ENCODE measurements around the gene GPI.
A peak's percentile ranks its signal among the peaks of the same experiment; 100 is the strongest.

DNA sequence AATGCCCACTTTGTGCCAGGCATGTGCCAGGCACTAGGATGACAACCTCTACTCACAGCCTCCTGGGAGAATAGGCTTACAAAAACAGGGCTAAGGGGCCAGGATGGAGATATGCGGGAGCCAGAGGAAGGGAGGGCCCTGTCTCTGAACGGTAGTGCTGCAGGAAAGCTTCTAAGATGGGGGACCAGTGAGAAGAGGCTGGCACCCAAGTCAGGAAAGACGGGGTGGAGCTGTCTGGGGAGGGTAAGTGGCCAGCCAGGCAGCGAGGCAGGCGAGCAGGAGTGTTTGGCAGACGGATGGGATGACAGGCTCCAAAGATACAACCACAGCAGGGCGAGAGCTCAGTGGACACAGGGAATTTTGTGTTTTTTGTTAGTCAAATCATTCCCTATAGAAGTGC is 44.7 kb upstream of the GPI start:
- peak in 2 of 3 donors; percentile 13 to 45 for TF ChIP-seq POLR2AphosphoS5 (IDR thresholded peaks at IDR 0.05)
- TF ChIP-seq, protein P1, sequence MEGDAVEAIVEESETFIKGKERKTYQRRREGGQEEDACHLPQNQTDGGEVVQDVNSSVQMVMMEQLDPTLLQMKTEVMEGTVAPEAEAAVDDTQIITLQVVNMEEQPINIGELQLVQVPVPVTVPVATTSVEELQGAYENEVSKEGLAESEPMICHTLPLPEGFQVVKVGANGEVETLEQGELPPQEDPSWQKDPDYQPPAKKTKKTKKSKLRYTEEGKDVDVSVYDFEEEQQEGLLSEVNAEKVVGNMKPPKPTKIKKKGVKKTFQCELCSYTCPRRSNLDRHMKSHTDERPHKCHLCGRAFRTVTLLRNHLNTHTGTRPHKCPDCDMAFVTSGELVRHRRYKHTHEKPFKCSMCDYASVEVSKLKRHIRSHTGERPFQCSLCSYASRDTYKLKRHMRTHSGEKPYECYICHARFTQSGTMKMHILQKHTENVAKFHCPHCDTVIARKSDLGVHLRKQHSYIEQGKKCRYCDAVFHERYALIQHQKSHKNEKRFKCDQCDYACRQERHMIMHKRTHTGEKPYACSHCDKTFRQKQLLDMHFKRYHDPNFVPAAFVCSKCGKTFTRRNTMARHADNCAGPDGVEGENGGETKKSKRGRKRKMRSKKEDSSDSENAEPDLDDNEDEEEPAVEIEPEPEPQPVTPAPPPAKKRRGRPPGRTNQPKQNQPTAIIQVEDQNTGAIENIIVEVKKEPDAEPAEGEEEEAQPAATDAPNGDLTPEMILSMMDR (IDR thresholded peaks at IDR 0.05 in 8 of 11, conservative IDR thresholded peaks at IDR 0.05 in 3 of 11): no peak
